Measurements from ENCODE around the gene TMEM220. TPM values are rescaled to one million over a fixed set of nuclear protein-coding genes. Genes with fewer than 3 reads are reported as not detected.
"Not testable (repeated sequence)": the region's sequence is repeated elsewhere in the genome, so short reads cannot be mapped to it uniquely, and the experiment has no call there.

TMEM220 gene
- total and polyA plus RNA-seq, 2 experiments from 2014 or later, result 10.5 to 30.0 TPM

DNA sequence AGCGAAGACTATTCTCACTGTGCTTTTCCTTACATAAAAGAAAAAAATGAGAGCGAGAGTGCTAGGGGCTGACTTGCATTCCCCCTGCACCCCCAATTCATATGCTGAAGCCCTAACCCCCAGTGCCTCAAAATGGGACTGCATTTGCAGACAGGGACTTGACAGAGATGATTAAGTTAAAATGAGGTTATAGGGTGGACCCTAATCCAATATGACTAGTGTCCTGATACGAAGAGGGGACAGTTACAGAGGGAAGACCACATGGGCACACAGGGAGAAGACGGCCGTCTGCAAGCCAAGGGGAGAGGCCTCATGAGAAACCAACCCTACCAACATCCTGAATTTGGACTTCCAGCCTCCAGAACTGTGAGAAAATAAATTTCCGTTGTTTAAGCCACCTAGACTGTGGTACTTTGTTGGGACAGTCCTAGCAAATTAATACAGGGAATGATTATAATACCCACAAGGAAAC, 1.6 kb upstream of the TMEM220 start:
- Histone ChIP-seq H3K4me2 (peak overlapping the region; percentile 87), H3K79me2 (no peaks in the 10 kb centered on the region), H3K4me1 (ENCODE audit: insufficient read depth) (peaks cover 16% of the 10 kb centered on the region), H4K20me1 (ENCODE audit: insufficient read depth, poor library complexity, severe bottlenecking) (no peaks in the 10 kb centered on the region), H3K27ac (no peak overlapping the region), H3K36me3 (replicated peaks; ENCODE audit: insufficient read depth, low read depth) (no peaks in the 10 kb centered on the region), H3K27me3 (no peaks in the 10 kb centered on the region), H3K9me2 (replicated peaks; ENCODE audit: insufficient read depth) (no peaks in the 10 kb centered on the region), H2AFZ (no peak overlapping the region), H3K4me3 (no peak overlapping the region), H3K9me3 (ENCODE audit: low read depth) (no peaks in the 10 kb centered on the region)
- no peak for DNase-seq (ENCODE audit: low spot score)
- TF ChIP-seq, protein P1, sequence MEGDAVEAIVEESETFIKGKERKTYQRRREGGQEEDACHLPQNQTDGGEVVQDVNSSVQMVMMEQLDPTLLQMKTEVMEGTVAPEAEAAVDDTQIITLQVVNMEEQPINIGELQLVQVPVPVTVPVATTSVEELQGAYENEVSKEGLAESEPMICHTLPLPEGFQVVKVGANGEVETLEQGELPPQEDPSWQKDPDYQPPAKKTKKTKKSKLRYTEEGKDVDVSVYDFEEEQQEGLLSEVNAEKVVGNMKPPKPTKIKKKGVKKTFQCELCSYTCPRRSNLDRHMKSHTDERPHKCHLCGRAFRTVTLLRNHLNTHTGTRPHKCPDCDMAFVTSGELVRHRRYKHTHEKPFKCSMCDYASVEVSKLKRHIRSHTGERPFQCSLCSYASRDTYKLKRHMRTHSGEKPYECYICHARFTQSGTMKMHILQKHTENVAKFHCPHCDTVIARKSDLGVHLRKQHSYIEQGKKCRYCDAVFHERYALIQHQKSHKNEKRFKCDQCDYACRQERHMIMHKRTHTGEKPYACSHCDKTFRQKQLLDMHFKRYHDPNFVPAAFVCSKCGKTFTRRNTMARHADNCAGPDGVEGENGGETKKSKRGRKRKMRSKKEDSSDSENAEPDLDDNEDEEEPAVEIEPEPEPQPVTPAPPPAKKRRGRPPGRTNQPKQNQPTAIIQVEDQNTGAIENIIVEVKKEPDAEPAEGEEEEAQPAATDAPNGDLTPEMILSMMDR (IDR thresholded peaks at IDR 0.05; ENCODE audit: poor library complexity), result no peak
- no peak for TF ChIP-seq EZH2 (IDR thresholded peaks at IDR 0.05; ENCODE audit: borderline replicate concordance)
- TF ChIP-seq EZH2phosphoT487 (IDR thresholded peaks at IDR 0.05; ENCODE audit: low read depth, severe bottlenecking, unreplicated experiment), result no peak
- WGBS (ENCODE audit: low lambda C conversion rate, missing lambda C conversion rate), result 92% methylated on average over 6 of the region's 6 CpGs

GRCh38 chr17:10730247-10730646, 424 bp upstream of the TMEM220 start:
- Histone ChIP-seq H3K27ac (peak overlapping the region; percentile 98), H2AFZ (peak overlapping the region; percentile 78), H3K4me2 (peak overlapping the region; percentile 87), H3K4me3 (peak overlapping the region; percentile 66), H3K4me1 (ENCODE audit: insufficient read depth) (peaks cover 22% of the 10 kb centered on the region)
- not testable (repeated sequence) for H3K9me2 ChIP-seq (replicated peaks; ENCODE audit: insufficient read depth); H4K20me1 ChIP-seq (ENCODE audit: insufficient read depth, poor library complexity, severe bottlenecking); H3K36me3 ChIP-seq (replicated peaks; ENCODE audit: insufficient read depth, low read depth); H3K79me2 ChIP-seq; DNase-seq (ENCODE audit: low spot score); H3K27me3 ChIP-seq; H3K9me3 ChIP-seq (ENCODE audit: low read depth)
- 15% methylated on average over 13 of the region's 15 CpGs for WGBS (ENCODE audit: low lambda C conversion rate, missing lambda C conversion rate)

GRCh38 chr17:10728331-10728892, 1.4 kb downstream of the TMEM220 start:
- H3K9me2 ChIP-seq (replicated peaks; ENCODE audit: insufficient read depth), result no peaks in the 10 kb centered on the region
- TF ChIP-seq, protein P1 (IDR thresholded peaks at IDR 0.05; ENCODE audit: poor library complexity), result no peak
- no peak for TF ChIP-seq EZH2 (IDR thresholded peaks at IDR 0.05; ENCODE audit: borderline replicate concordance)
- TF ChIP-seq EZH2phosphoT487 (IDR thresholded peaks at IDR 0.05; ENCODE audit: low read depth, severe bottlenecking, unreplicated experiment), result no peak
- peak overlapping the region; percentile 87 for H3K4me2 ChIP-seq
- no peaks in the 10 kb centered on the region for H3K79me2 ChIP-seq
- no peak overlapping the region for H3K4me3 ChIP-seq
- peak overlapping the region; percentile 98 for H3K27ac ChIP-seq
- no peaks in the 10 kb centered on the region for H4K20me1 ChIP-seq (ENCODE audit: insufficient read depth, poor library complexity, severe bottlenecking)
- H2AFZ ChIP-seq, result no peak overlapping the region
- H3K36me3 ChIP-seq (replicated peaks; ENCODE audit: insufficient read depth, low read depth), result no peaks in the 10 kb centered on the region
- no peak for DNase-seq (ENCODE audit: low spot score)
- H3K9me3 ChIP-seq (ENCODE audit: low read depth), result no peaks in the 10 kb centered on the region
- H3K27me3 ChIP-seq, result no peaks in the 10 kb centered on the region
- peaks cover 28% of the 10 kb centered on the region for H3K4me1 ChIP-seq (ENCODE audit: insufficient read depth)
- 98% methylated on average over 10 of the region's 10 CpGs for WGBS (ENCODE audit: low lambda C conversion rate, missing lambda C conversion rate)

- H2AFZ ChIP-seq, result no peak overlapping the region
- H4K20me1 ChIP-seq (ENCODE audit: insufficient read depth, poor library complexity, severe bottlenecking), result no peaks in the 10 kb centered on the region
- no peaks in the 10 kb centered on the region for H3K9me3 ChIP-seq (ENCODE audit: low read depth)
- no peaks in the 10 kb centered on the region for H3K79me2 ChIP-seq
- no peak for DNase-seq (ENCODE audit: low spot score)
- H3K9me2 ChIP-seq (replicated peaks; ENCODE audit: insufficient read depth), result no peaks in the 10 kb centered on the region
- no peaks in the 10 kb centered on the region for H3K36me3 ChIP-seq (replicated peaks; ENCODE audit: insufficient read depth, low read depth)
- no peak overlapping the region for H3K27ac ChIP-seq
- no peak overlapping the region for H3K4me3 ChIP-seq
- H3K4me2 ChIP-seq, result no peak overlapping the region
- WGBS (ENCODE audit: low lambda C conversion rate, missing lambda C conversion rate), result 77% methylated on average over 5 of the region's 5 CpGs
- no peaks in the 10 kb centered on the region for H3K27me3 ChIP-seq
- no peak for TF ChIP-seq EZH2phosphoT487 (IDR thresholded peaks at IDR 0.05; ENCODE audit: low read depth, severe bottlenecking, unreplicated experiment)
- TF ChIP-seq, protein P1 (IDR thresholded peaks at IDR 0.05; ENCODE audit: poor library complexity), result no peak
- TF ChIP-seq EZH2 (IDR thresholded peaks at IDR 0.05; ENCODE audit: borderline replicate concordance), result no peak
- peaks cover 28% of the 10 kb centered on the region for H3K4me1 ChIP-seq (ENCODE audit: insufficient read depth)
Measured at GRCh38 chr17:10727192-10727591, 2.6 kb downstream of the TMEM220 start.

Data from hepatocyte (in vitro differentiated cells).